Neural crest cell (in vitro differentiated cells): ENCODE data around the gene FSTL4. TPM values are rescaled to one million over a fixed set of nuclear protein-coding genes. Genes with fewer than 3 reads are reported as not detected.

Source experiments
- DNase-seq: peaks from one replicate; pipeline ENCODE4 v3.0.0; 2021; ENCODE audit warnings: low read depth, mixed read lengths, low spot score
- H3K27ac Mint-ChIP-seq: one replicate; pipeline ENCODE4 v1.8.0; 2021; ENCODE audit warnings: mild to moderate bottlenecking, mixed read lengths; ENCODE audit not compliant: unreplicated experiment
- H3K27me3 Mint-ChIP-seq: 2 replicates; pipeline ENCODE4 v1.8.0; 2021; ENCODE audit warnings: low read depth, mild to moderate bottlenecking, mixed read lengths
- H3K36me3 Mint-ChIP-seq: 2 replicates; pipeline ENCODE4 v1.8.0; 2021; ENCODE audit warnings: low read depth, mild to moderate bottlenecking, mixed read lengths
- H3K4me1 Mint-ChIP-seq: 2 replicates; pipeline ENCODE4 v1.8.0; 2021; ENCODE audit warnings: mixed read lengths
- H3K4me3 Mint-ChIP-seq: one replicate; pipeline ENCODE4 v1.8.0; 2021; ENCODE audit warnings: mild to moderate bottlenecking, mixed read lengths
- H3K9me3 Mint-ChIP-seq: 2 replicates; pipeline ENCODE4 v1.8.0; 2021; ENCODE audit warnings: mixed read lengths
- CTCF ChIP-seq: fragments of 200-600 bp; sonication (generic); conservative IDR thresholded peaks from 2 replicates; pipeline ENCODE4 v1.5.0; 2021; ENCODE audit warnings: antibody characterized with exemption, mild to moderate bottlenecking
- total RNA-seq: library from RNA; stranded (reverse); gene quantifications from 2 replicates; pipeline ENCODE4 v1.2.1, GENCODE V29; 2021

Gene FSTL4
- total RNA-seq, 1 donor from 2014 or later, result 2.0 TPM

- Mint-ChIP-seq H3K4me1 (no peaks in the 10 kb centered on the region), H3K9me3 (peaks cover 4% of the 10 kb centered on the region), H3K4me3 (no peak overlapping the region), H3K27ac (no peak overlapping the region), H3K36me3 (no peaks in the 10 kb centered on the region), H3K27me3 (no peaks in the 10 kb centered on the region)
- no peak for TF ChIP-seq CTCF
- no peak for DNase-seq
These were observed 40.8 kb upstream of the FSTL4 start for GRCh38 chr5:133652951-133653759.

- H3K36me3 Mint-ChIP-seq, result peaks cover 4% of the 10 kb centered on the region
- no peak overlapping the region for H3K27ac Mint-ChIP-seq
- H3K27me3 Mint-ChIP-seq, result peaks cover 5% of the 10 kb centered on the region
- no peak overlapping the region for H3K4me3 Mint-ChIP-seq
- H3K9me3 Mint-ChIP-seq, result peaks cover 12% of the 10 kb centered on the region
- H3K4me1 Mint-ChIP-seq, result peaks cover 31% of the 10 kb centered on the region
- no peak for DNase-seq
- TF ChIP-seq CTCF, result no peak
These were observed 31.9 kb upstream of the FSTL4 start for GRCh38 chr5:133644000-133644865.

- DNase-seq, result no peak
- peaks cover 31% of the 10 kb centered on the region for H3K4me1 Mint-ChIP-seq
- H3K27me3 Mint-ChIP-seq, result peaks cover 5% of the 10 kb centered on the region
- H3K4me3 Mint-ChIP-seq, result no peak overlapping the region
- H3K9me3 Mint-ChIP-seq, result peaks cover 12% of the 10 kb centered on the region
- TF ChIP-seq CTCF, result no peak
- H3K27ac Mint-ChIP-seq, result peak overlapping the region; percentile 90
- peaks cover 4% of the 10 kb centered on the region for H3K36me3 Mint-ChIP-seq
These were observed 31.0 kb upstream of the FSTL4 start for GRCh38 chr5:133643365-133643764.

GRCh38 chr5:133642153-133642722 is 29.9 kb upstream of the FSTL4 start:
- Mint-ChIP-seq H3K27me3 (peaks cover 8% of the 10 kb centered on the region), H3K4me1 (peaks cover 31% of the 10 kb centered on the region), H3K27ac (no peak overlapping the region), H3K4me3 (no peak overlapping the region), H3K36me3 (peaks cover 4% of the 10 kb centered on the region), H3K9me3 (peaks cover 12% of the 10 kb centered on the region)
- no peak for TF ChIP-seq CTCF
- DNase-seq, result no peak

GRCh38 chr5:133641683-133642082 is 29.3 kb upstream of the FSTL4 start:
- peaks cover 4% of the 10 kb centered on the region for H3K36me3 Mint-ChIP-seq
- DNase-seq, result no peak
- peaks cover 12% of the 10 kb centered on the region for H3K9me3 Mint-ChIP-seq
- H3K4me1 Mint-ChIP-seq, result peaks cover 31% of the 10 kb centered on the region
- H3K4me3 Mint-ChIP-seq, result no peak overlapping the region
- H3K27ac Mint-ChIP-seq, result no peak overlapping the region
- peaks cover 8% of the 10 kb centered on the region for H3K27me3 Mint-ChIP-seq
- no peak for TF ChIP-seq CTCF
